Fibroblast of lung (primary cell): Measurements from ENCODE around the gene SORBS1.

Experiments used
- CTCF ChIP-seq, 2 donors: IDR thresholded peaks in 1 of 2; conservative IDR thresholded peaks in 1 of 2; 1 replicate in 1 of 2; 2 replicates in 1 of 2; pipeline ENCODE4 v1.5.1; 2011 to 2012; ENCODE audit warnings: low read length in 2 of 2, control low read depth in 1 of 2, inconsistent platforms in 1 of 2, low read depth in 1 of 2, mild to moderate bottlenecking in 1 of 2
- EZH2 ChIP-seq: IDR thresholded peaks from 2 replicates; pipeline ENCODE4 v1.5.1; 2012; ENCODE audit warnings: low read length, control low read depth, mild to moderate bottlenecking; ENCODE audit errors: missing control alignments

GRCh38 chr10:95558593-95559320 is 2.4 kb downstream of the SORBS1 start:
- TF ChIP-seq CTCF (conservative IDR thresholded peaks at IDR 0.05 in 1 of 2, IDR thresholded peaks at IDR 0.05 in 1 of 2; ENCODE audit: low read depth in 1 of 2, low read length in 2 of 2), result no peak
- TF ChIP-seq EZH2, result no peak
